Activated CD4-positive, alpha-beta T cell treated with anti-CD3 and anti-CD28 coated beads for 36 hours (primary cell): ENCODE results near the gene HNRNPH2. TPM values are rescaled to one million over a fixed set of nuclear protein-coding genes. Genes with fewer than 3 reads are reported as not detected.

Experiments used
- ATAC-seq: fragments of 200-7000 bp; cut with Tn5 transposase; one replicate; pipeline ENCODE4 v1.10.0; 2021; ENCODE audit warnings: mild to moderate bottlenecking, moderate library complexity
- CTCF ChIA-PET: fragments of 350-600 bp; sonication (Branson Sonifier 250); formaldehyde crosslinking; loops from one replicate; lab custom pipeline; 2021; ENCODE audit warnings: antibody characterized with exemption; lab: Charles Lee
- POLR2A ChIA-PET: fragments of 350-600 bp; sonication (Branson Sonifier 250); formaldehyde crosslinking; loops from one replicate; lab custom pipeline; 2021; ENCODE audit warnings: antibody characterized with exemption, inconsistent platforms; lab: Charles Lee
- DNase-seq: peaks from one replicate; pipeline ENCODE4 v3.0.0-alpha.2; 2020
- H3K27ac Mint-ChIP-seq: one replicate; pipeline ENCODE4 v1.8.0; 2021; ENCODE audit warnings: mixed read lengths
- H3K27me3 Mint-ChIP-seq: one replicate; pipeline ENCODE4 v1.8.0; 2021; ENCODE audit warnings: mixed read lengths
- H3K36me3 Mint-ChIP-seq: one replicate; pipeline ENCODE4 v1.8.0; 2021; ENCODE audit warnings: low read depth, mixed read lengths
- H3K4me1 Mint-ChIP-seq: one replicate; pipeline ENCODE4 v1.8.0; 2021; ENCODE audit warnings: mixed read lengths
- H3K4me3 Mint-ChIP-seq: one replicate; pipeline ENCODE4 v1.8.0; 2021; ENCODE audit warnings: mild to moderate bottlenecking, moderate library complexity, mixed read lengths
- H3K9me3 Mint-ChIP-seq: one replicate; pipeline ENCODE4 v1.8.0; 2021; ENCODE audit warnings: low read depth, mixed read lengths
- intact Hi-C, 2 experiments: fragments of 100-400 bp; cut with DNase I in 1 of 2; cut with micrococcal nuclease in 1 of 2; formaldehyde crosslinking; loops; one replicate each; pipeline versions ENCODE4 v1.14.2 to v1.15.1; 2022 to 2024; cut with DNase I, micrococcal nuclease
- total RNA-seq, 2 experiments: library from RNA; stranded (reverse); gene quantifications; one replicate each; pipeline ENCODE4 v1.2.3, GENCODE V29; 2021

The HNRNPH2 gene
- total RNA-seq, 2 experiments from 2014 or later = 18.6 to 26.9 TPM

DNA sequence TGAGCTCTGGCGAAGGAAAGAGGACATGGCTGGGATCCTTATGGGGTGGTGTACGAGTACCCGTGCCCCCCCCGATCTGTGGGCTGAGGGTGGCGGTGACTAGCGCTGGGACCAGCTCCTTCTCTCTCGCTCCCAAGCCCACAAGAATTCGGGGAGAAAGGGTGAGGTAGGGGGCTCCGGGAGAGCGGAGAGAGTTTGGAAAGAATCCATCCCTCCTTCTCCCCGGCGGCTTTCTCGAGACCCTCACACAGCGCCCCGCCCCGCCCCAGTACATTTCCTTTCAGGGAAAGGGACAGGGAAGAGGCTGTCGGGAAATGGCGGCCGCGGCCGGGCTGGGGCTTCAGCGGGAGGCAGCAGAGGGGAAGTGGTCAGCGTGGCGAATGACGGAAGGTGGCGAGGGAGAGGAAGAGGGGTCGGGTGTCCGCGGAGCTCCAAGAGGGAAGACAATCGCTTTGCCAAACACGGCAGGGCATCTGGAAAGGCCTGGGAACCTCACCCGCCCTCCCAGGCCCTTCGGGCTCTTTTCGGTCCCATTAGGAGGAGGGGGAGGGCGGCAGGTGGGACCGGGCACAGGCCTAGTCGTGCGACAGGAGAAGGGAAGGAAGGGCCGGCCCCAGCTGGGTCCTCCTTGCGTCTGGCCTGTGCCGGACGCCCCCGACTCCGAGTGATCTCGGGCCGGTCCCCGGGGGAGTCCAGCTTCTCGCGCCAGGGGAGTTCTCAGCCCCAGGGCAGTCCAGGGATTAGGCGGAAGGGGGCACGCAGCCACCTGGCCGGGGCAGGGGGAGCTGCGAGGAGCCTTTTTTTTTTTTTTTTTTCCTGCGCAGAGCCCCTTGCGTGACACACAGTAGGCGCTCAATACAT, 10.2 kb downstream of the HNRNPH2 start:
- Mint-ChIP-seq H3K4me3 (peak overlapping the region; percentile 77), H3K27ac (peak overlapping the region; percentile 91), H3K27me3 (no peaks in the 10 kb centered on the region), H3K36me3 (peaks cover 1% of the 10 kb centered on the region), H3K4me1 (peaks cover 47% of the 10 kb centered on the region), H3K9me3 (no peaks in the 10 kb centered on the region)
- ChIA-PET POLR2A (interaction anchor here (0.7 kb wide), 1 partner anchor 165 kb away, joined by 6 read pairs; no protein-coding TSS in a partner anchor), CTCF (interaction anchor here (0.6 kb wide), 1 partner anchor 27 kb away, joined by 3 read pairs; the partner anchor contains the start of gene RPL36A)
- ATAC-seq (peak; percentile 38), DNase-seq (peak; percentile 51)
- intact Hi-C loops = loop anchor here (5.0 to 10.0 kb wide), 8 partner anchors 69 to 1237 kb away; partner anchors contain the start of genes ARMCX1 (in 1 of the 2), ARMCX2 (in 1 of the 2), ARMCX4 (in 1 of the 2) and ARMCX5 (in 1 of the 2)

DNA sequence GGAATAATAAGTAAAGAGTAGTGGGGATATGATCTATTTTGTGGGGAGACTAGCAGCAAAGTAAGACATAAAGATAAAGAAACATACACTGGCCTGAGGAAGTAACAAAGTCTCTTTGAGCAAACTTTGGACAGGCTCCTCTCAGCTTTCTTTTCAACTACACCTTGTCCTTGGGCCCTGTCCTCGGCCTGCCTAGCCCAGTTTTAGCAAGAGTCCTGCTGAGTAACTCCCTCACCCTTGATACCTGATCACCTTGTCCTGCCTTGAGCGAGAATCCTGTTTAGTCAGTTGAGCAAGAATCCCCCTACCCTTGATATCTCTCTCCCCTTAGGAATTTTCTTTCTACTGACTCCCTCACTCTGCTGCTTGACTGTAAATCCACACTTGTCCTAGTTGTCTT, 11.5 kb downstream of the HNRNPH2 start:
- ChIA-PET CTCF (no interaction called here), POLR2A (no interaction called here)
- Mint-ChIP-seq H3K4me3 (no peak overlapping the region), H3K9me3 (no peaks in the 10 kb centered on the region), H3K4me1 (peaks cover 41% of the 10 kb centered on the region), H3K27ac (peak overlapping the region; percentile 47), H3K36me3 (peaks cover 1% of the 10 kb centered on the region), H3K27me3 (no peaks in the 10 kb centered on the region)
- no peak for ATAC-seq
- DNase-seq = no peak
- intact Hi-C loops = loop anchor here (5.0 to 10.0 kb wide), 8 partner anchors 68 to 1235 kb away; partner anchors contain the start of genes ARMCX1 (in 1 of the 2), ARMCX2 (in 1 of the 2), ARMCX4 (in 1 of the 2) and ARMCX5 (in 1 of the 2)

DNA sequence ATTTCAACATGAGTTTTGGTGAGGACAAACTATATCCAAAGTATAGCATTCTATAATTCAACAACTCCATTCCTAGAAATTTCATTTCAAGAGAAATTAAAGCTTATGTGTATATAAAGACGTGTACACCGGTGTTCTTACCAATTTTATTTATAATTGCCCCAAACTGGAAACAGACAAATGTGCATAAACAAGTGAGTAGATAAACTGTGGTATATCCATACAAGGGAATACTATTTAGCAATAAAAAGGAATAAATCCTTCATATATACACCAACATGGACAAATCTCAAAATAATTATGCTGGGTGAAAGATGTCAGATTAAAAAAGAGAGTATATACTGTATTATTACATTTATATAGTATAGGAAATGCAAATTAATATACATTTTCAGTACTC, 19.9 kb downstream of the HNRNPH2 start:
- ChIA-PET CTCF (interaction anchor here (0.8 kb wide), 1 partner anchor 47 kb away, joined by 5 read pairs; no protein-coding TSS in a partner anchor), POLR2A (no interaction called here)
- Mint-ChIP-seq H3K4me1 (peaks cover 11% of the 10 kb centered on the region), H3K4me3 (no peak overlapping the region), H3K27me3 (no peaks in the 10 kb centered on the region), H3K9me3 (peaks cover 4% of the 10 kb centered on the region), H3K36me3 (peaks cover 31% of the 10 kb centered on the region), H3K27ac (no peak overlapping the region)
- intact Hi-C loops = no loop called here
- ATAC-seq (no peak), DNase-seq (no peak)

GRCh38 chrX:101429934-101430333, 21.9 kb downstream of the HNRNPH2 start:
- CTCF ChIA-PET = interaction anchor here (1.8 kb wide), 1 partner anchor 14 kb away, joined by 8 read pairs; no protein-coding TSS in a partner anchor
- no peak overlapping the region for H3K4me3 Mint-ChIP-seq

DNA sequence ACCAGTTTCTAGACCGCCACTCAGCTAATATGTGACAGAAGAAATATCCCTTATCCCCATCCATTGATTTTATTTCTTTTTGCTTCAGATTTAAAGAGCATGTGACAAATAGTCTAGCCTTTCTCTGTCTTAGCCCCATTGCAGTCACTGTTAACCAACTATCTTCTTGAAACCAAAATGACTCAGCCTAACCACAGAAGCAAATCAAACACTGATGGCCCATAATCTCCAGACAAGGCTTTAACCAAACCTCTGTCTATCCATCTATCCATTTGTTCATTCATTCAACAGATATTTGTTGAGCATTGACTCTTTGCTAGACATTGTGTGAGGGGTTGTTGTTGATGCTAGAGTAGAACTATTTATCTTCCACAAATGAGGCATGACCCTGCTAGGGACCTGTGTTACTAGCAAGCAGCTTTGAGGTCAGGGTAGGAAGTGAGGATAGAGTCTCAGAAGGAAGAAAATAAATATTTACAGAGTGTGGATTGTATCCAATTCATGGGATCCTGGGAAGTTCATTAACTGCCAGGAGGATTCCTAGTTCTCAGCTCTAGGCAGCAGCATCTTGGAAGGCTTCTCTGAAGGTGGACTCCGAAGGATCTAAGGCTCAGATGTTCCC, 22.5 kb downstream of the HNRNPH2 start:
- intact Hi-C loops = no loop called here
- no peak overlapping the region for H3K4me3 Mint-ChIP-seq

More at GRCh38 chrX:101429934-101430333, 21.9 kb downstream of the HNRNPH2 start:
- peaks cover 11% of the 10 kb centered on the region for H3K4me1 Mint-ChIP-seq
- no peak for DNase-seq
- H3K36me3 Mint-ChIP-seq = peaks cover 27% of the 10 kb centered on the region
- peak; percentile 80 for ATAC-seq
- peak overlapping the region; percentile 65 for H3K27ac Mint-ChIP-seq
- no peaks in the 10 kb centered on the region for H3K27me3 Mint-ChIP-seq
- H3K9me3 Mint-ChIP-seq = peaks cover 4% of the 10 kb centered on the region
- intact Hi-C loops = no loop called here
- POLR2A ChIA-PET = no interaction called here

DNA sequence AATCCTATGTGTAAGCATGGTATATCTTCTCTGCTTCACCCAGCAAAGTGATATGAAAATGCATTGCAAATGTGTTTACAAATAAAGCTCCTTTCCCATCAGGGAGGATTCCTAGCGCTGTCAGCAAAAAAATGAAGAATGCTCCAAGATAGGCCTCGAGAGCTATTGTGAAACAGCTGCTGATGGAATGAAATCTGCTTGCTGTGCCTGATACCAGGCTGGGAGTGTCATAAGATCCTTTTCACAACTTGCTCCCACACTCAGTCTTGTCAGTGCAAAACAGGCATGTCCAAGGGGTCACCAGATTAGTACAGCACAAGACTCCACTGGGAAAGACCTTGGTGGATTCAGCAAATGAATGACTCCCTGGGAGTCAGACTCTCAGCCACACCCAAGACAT, 34.1 kb downstream of the HNRNPH2 start:
- H3K27me3 Mint-ChIP-seq = no peaks in the 10 kb centered on the region

More for the DNA sequence above, 22.5 kb downstream of the HNRNPH2 start:
- ChIA-PET CTCF (interaction anchor here (1.8 kb wide), 1 partner anchor 14 kb away, joined by 8 read pairs; no protein-coding TSS in a partner anchor), POLR2A (interaction anchor here (0.6 kb wide), 1 partner anchor 332 kb away, joined by 4 read pairs; the partner anchor contains the start of gene CENPI)
- peaks cover 24% of the 10 kb centered on the region for H3K36me3 Mint-ChIP-seq
- H3K27me3 Mint-ChIP-seq = no peaks in the 10 kb centered on the region
- H3K4me1 Mint-ChIP-seq = peaks cover 11% of the 10 kb centered on the region
- ATAC-seq = peak; percentile 86
- H3K9me3 Mint-ChIP-seq = peaks cover 4% of the 10 kb centered on the region
- peak overlapping the region; percentile 65 for H3K27ac Mint-ChIP-seq
- no peak for DNase-seq

DNA sequence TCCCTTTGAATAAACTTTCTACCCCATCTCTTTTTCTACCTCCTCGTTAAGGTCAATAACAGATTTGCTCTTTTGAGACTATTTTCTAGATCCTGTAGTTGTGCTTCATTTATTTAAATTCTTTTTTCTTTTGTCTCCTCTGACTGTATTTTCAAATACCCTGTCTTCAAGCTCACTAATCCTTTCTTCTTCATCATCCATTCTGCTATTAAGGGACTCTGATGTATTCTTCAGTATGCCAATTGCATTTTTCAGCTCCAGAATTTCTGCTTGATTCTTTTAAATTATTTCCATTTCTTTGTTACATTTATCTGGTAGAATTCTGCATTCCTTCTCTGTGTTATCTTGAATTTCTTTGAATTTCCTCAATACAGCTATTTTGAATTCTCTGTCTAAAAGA, 41.3 kb downstream of the HNRNPH2 start:
- ChIA-PET CTCF (no interaction called here), POLR2A (no interaction called here)

More for the DNA sequence above, 34.1 kb downstream of the HNRNPH2 start:
- no peak overlapping the region for H3K4me3 Mint-ChIP-seq
- peaks cover 35% of the 10 kb centered on the region for H3K36me3 Mint-ChIP-seq
- ChIA-PET POLR2A (no interaction called here), CTCF (no interaction called here)
- no peak overlapping the region for H3K27ac Mint-ChIP-seq
- intact Hi-C loops = no loop called here
- ATAC-seq (no peak), DNase-seq (no peak)
- H3K9me3 Mint-ChIP-seq = no peaks in the 10 kb centered on the region
- no peaks in the 10 kb centered on the region for H3K4me1 Mint-ChIP-seq

GRCh38 chrX:101450085-101450484, 42.1 kb downstream of the HNRNPH2 start:
- H3K27me3 Mint-ChIP-seq = no peaks in the 10 kb centered on the region
- no peak for DNase-seq
- POLR2A ChIA-PET = no interaction called here
- CTCF ChIA-PET = interaction anchor here (0.6 kb wide), 1 partner anchor 634 kb away, joined by 3 read pairs; no protein-coding TSS in a partner anchor
- no peak overlapping the region for H3K4me3 Mint-ChIP-seq
- intact Hi-C loops = no loop called here
- H3K27ac Mint-ChIP-seq = no peak overlapping the region
- H3K4me1 Mint-ChIP-seq = no peaks in the 10 kb centered on the region
- peaks cover 15% of the 10 kb centered on the region for H3K36me3 Mint-ChIP-seq
- H3K9me3 Mint-ChIP-seq = no peaks in the 10 kb centered on the region
- no peak for ATAC-seq

More for the DNA sequence above, 41.3 kb downstream of the HNRNPH2 start:
- no peak overlapping the region for H3K4me3 Mint-ChIP-seq
- H3K36me3 Mint-ChIP-seq = peaks cover 15% of the 10 kb centered on the region
- no peak overlapping the region for H3K27ac Mint-ChIP-seq
- no peaks in the 10 kb centered on the region for H3K4me1 Mint-ChIP-seq
- DNase-seq = no peak
- intact Hi-C loops = no loop called here
- H3K27me3 Mint-ChIP-seq = no peaks in the 10 kb centered on the region
- no peak for ATAC-seq
- no peaks in the 10 kb centered on the region for H3K9me3 Mint-ChIP-seq

DNA sequence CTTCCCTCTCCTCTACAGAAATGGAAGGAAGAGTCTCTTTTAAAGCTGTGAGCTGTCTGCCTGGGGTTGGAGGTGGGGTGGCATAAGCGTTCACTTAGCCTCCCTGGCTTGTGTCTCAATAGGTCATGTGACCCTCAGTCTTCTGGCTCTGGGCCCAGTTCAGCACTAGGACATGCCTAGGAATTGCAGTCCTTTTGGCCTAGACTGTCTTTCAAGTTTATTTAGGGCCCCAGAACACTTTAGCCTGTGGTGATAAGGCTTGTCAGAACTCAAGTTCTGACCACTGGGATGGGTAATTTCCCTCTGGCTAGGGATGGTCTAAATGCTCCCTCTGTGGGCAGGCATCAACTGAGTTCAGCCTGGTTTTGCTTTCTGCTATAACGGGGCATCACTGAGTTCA, 42.9 kb downstream of the HNRNPH2 start:
- Mint-ChIP-seq H3K9me3 (no peaks in the 10 kb centered on the region), H3K27me3 (no peaks in the 10 kb centered on the region), H3K4me1 (no peaks in the 10 kb centered on the region), H3K36me3 (peaks cover 15% of the 10 kb centered on the region), H3K27ac (no peak overlapping the region), H3K4me3 (no peak overlapping the region)
- ATAC-seq (no peak), DNase-seq (no peak)
- ChIA-PET POLR2A (no interaction called here), CTCF (no interaction called here)
- intact Hi-C loops = no loop called here

- Mint-ChIP-seq H3K27me3 (no peaks in the 10 kb centered on the region), H3K4me1 (no peaks in the 10 kb centered on the region), H3K27ac (no peak overlapping the region), H3K36me3 (peaks cover 13% of the 10 kb centered on the region), H3K4me3 (no peak overlapping the region), H3K9me3 (no peaks in the 10 kb centered on the region)
- no peak for ATAC-seq
- no peak for DNase-seq
- intact Hi-C loops = no loop called here
- ChIA-PET POLR2A (no interaction called here), CTCF (no interaction called here)
Measured at GRCh38 chrX:101452056-101452455, 44.0 kb downstream of the HNRNPH2 start.

DNA sequence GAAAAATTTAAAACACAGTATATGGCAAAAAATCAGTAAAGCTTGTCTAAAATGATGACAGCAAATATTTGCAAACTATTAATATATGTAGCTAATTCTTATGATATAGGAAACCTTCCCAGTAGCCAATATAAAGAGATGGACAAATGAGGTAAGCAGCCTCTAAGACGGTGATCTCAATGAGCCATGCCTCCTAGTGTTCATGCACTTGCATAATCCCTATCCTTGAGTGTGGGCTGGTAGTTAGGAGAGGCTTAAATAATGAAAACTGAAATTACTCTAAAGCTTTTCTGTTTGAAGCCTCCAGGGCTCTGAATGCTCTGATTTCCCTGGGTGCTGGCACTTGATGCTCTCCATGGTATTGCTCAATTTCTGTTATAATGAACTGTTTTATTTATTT, 52.6 kb downstream of the HNRNPH2 start:
- Mint-ChIP-seq H3K27me3 (no peaks in the 10 kb centered on the region), H3K4me1 (no peaks in the 10 kb centered on the region), H3K36me3 (peaks cover 3% of the 10 kb centered on the region), H3K4me3 (no peak overlapping the region), H3K27ac (no peak overlapping the region), H3K9me3 (no peaks in the 10 kb centered on the region)
- ChIA-PET POLR2A (interaction anchor here (0.6 kb wide), 1 partner anchor 46 kb away, joined by 6 read pairs; no protein-coding TSS in a partner anchor), CTCF (no interaction called here)
- intact Hi-C loops = no loop called here
- DNase-seq (no peak), ATAC-seq (no peak)
